ENCODE results near the gene CEP83.

- TF ChIP-seq, protein P1, sequence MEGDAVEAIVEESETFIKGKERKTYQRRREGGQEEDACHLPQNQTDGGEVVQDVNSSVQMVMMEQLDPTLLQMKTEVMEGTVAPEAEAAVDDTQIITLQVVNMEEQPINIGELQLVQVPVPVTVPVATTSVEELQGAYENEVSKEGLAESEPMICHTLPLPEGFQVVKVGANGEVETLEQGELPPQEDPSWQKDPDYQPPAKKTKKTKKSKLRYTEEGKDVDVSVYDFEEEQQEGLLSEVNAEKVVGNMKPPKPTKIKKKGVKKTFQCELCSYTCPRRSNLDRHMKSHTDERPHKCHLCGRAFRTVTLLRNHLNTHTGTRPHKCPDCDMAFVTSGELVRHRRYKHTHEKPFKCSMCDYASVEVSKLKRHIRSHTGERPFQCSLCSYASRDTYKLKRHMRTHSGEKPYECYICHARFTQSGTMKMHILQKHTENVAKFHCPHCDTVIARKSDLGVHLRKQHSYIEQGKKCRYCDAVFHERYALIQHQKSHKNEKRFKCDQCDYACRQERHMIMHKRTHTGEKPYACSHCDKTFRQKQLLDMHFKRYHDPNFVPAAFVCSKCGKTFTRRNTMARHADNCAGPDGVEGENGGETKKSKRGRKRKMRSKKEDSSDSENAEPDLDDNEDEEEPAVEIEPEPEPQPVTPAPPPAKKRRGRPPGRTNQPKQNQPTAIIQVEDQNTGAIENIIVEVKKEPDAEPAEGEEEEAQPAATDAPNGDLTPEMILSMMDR (IDR thresholded peaks at IDR 0.05; ENCODE audit: borderline replicate concordance, extremely low read depth, low read length, poor library complexity, severe bottlenecking): no peak
- TF ChIP-seq EZH2 (IDR thresholded peaks at IDR 0.05; ENCODE audit: borderline replicate concordance, low read depth, low read length, severe bottlenecking): no peak
Measured at GRCh38 chr12:94418517-94418916, 41.1 kb downstream of the CEP83 start.

Data from DND-41 (cell line).